NCI-H146 (cell line): ENCODE results near the gene NUBP2.

ENCODE experiments used
- DNase-seq: peaks from one replicate; lab custom pipeline; 2025; lab: John Stamatoyannopoulos, UW

NUBP2 gene

GRCh38 chr16:1782408-1783264 is at the start of gene NUBP2, which contains the start of gene SPSB3:
NUBP2 (plus strand) TSS chr16:1782960; CDS start chr16:1783021, 61 bp downstream.
SPSB3 (minus strand) TSS chr16:1782571; CDS start chr16:1781483, 1,088 bp downstream.
- DNase-seq = peak; percentile 100

- DNase-seq = no peak
Measured at GRCh38 chr16:1734123-1734522, 48.6 kb upstream of the NUBP2 start.

GRCh38 chr16:1734816-1735215 is 47.9 kb upstream of the NUBP2 start:
- no peak for DNase-seq

- DNase-seq = no peak
Measured at GRCh38 chr16:1740234-1740633, 42.5 kb upstream of the NUBP2 start.

- DNase-seq = no peak
Measured at GRCh38 chr16:1740781-1741490, 41.8 kb upstream of the NUBP2 start.

GRCh38 chr16:1741553-1742165 is 41.1 kb upstream of the NUBP2 start:
- DNase-seq = no peak

- DNase-seq = no peak
Measured at GRCh38 chr16:1743376-1744337, 39.1 kb upstream of the NUBP2 start.

GRCh38 chr16:1744338-1744840 is 38.4 kb upstream of the NUBP2 start:
- no peak for DNase-seq

- no peak for DNase-seq
Measured at GRCh38 chr16:1745181-1745899, 37.4 kb upstream of the NUBP2 start.

- no peak for DNase-seq
Measured at GRCh38 chr16:1745900-1746692, 36.7 kb upstream of the NUBP2 start.

- no peak for DNase-seq
Measured at GRCh38 chr16:1746693-1747195, 36.0 kb upstream of the NUBP2 start.

- DNase-seq = no peak
Measured at GRCh38 chr16:1747934-1748333, 34.8 kb upstream of the NUBP2 start.

GRCh38 chr16:1749152-1750117 is 33.3 kb upstream of the NUBP2 start:
- no peak for DNase-seq

GRCh38 chr16:1751946-1752345 is 30.8 kb upstream of the NUBP2 start:
- DNase-seq = no peak

- DNase-seq = no peak
Measured at GRCh38 chr16:1752853-1753252, 29.9 kb upstream of the NUBP2 start.

- DNase-seq = no peak
Measured at GRCh38 chr16:1754204-1754603, 28.6 kb upstream of the NUBP2 start.

- no peak for DNase-seq
Measured at GRCh38 chr16:1757714-1758461, 24.9 kb upstream of the NUBP2 start.

GRCh38 chr16:1758923-1759322 is 23.8 kb upstream of the NUBP2 start:
- DNase-seq = no peak
